Measurements from ENCODE around the gene C1orf146. TPM values are rescaled to one million over a fixed set of nuclear protein-coding genes. Genes with fewer than 3 reads are reported as not detected.
"Not testable (repeated sequence)": the region's sequence is repeated elsewhere in the genome, so short reads cannot be mapped to it uniquely, and the experiment has no call there.

Gene C1orf146
- total RNA-seq, 2 donors from 2014 or later: not detected

DNA sequence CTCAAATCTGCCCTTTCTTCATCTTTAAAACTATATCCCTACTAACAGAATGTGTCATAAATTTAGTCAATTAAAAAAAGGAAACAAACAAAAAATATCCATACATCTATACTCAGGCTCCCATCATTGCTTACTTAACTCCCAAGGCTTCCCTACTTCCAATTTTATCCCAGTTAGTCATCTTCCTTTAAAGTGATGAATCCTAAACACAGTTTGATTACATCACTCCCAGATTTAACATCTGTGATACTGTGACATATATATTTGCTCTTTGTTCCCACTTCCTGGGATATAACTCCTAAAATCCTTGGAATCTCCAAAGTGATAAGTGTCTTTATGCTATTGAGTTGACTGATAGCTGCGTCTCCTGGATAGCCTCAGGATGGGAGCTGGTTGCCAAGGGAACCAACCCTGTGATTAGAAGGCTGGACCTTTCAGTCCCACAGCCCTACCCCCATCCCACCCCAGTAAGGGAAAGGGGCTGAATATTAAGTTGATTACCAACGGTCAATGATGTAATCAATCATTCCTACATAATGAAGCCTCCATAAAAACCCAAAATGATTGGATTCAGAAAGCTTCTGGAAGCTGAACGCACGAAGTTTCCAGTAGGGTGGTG, 59.5 kb downstream of the C1orf146 start:
- H3K27me3 ChIP-seq (replicated peaks; ENCODE audit: insufficient read depth): no peaks in the 10 kb centered on the region
- no peaks in the 10 kb centered on the region for H3K9me3 ChIP-seq
- no peaks in the 10 kb centered on the region for H3K36me3 ChIP-seq
- no peaks in the 10 kb centered on the region for H3K4me1 ChIP-seq (replicated peaks)
- no peak for DNase-seq (ENCODE audit: low spot score)
- WGBS: 93% methylated on average over 4 of the region's 4 CpGs
- H3K27ac ChIP-seq: no peak overlapping the region
- no peak overlapping the region for H3K4me3 ChIP-seq
- TF ChIP-seq, protein P1, sequence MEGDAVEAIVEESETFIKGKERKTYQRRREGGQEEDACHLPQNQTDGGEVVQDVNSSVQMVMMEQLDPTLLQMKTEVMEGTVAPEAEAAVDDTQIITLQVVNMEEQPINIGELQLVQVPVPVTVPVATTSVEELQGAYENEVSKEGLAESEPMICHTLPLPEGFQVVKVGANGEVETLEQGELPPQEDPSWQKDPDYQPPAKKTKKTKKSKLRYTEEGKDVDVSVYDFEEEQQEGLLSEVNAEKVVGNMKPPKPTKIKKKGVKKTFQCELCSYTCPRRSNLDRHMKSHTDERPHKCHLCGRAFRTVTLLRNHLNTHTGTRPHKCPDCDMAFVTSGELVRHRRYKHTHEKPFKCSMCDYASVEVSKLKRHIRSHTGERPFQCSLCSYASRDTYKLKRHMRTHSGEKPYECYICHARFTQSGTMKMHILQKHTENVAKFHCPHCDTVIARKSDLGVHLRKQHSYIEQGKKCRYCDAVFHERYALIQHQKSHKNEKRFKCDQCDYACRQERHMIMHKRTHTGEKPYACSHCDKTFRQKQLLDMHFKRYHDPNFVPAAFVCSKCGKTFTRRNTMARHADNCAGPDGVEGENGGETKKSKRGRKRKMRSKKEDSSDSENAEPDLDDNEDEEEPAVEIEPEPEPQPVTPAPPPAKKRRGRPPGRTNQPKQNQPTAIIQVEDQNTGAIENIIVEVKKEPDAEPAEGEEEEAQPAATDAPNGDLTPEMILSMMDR (IDR thresholded peaks at IDR 0.05): no peak
- TF ChIP-seq POLR2AphosphoS5 (IDR thresholded peaks at IDR 0.05) (no peak), POLR2A (IDR thresholded peaks at IDR 0.05) (no peak)
- intact Hi-C loops (cut with DNase I): no loop called here

DNA sequence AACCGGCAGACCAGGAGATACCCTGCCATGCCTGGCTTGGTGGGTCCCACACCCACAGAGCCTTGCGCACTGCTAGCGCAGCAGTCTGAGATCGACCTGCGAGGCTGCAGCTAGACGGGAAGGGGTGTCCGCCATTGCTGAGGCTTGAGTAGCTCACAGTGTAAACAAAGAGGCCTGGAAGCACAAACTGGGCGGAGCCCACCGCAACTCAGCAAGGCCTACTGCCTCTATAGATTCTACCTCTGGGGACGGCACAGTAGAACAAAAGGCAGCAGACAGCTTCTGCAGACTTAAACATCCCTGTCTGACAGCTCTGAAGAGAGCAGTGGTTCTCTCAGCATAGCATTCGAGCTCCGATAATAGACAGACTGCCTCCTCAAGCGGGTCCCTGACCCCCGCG, 62.1 kb downstream of the C1orf146 start:
- H3K27ac ChIP-seq; H3K9me3 ChIP-seq; intact Hi-C loops (cut with DNase I); H3K36me3 ChIP-seq; DNase-seq (ENCODE audit: low spot score); H3K4me1 ChIP-seq (replicated peaks); H3K4me3 ChIP-seq; H3K27me3 ChIP-seq (replicated peaks; ENCODE audit: insufficient read depth): not testable (repeated sequence)
- WGBS: 91% methylated on average over 15 of the region's 15 CpGs

DNA sequence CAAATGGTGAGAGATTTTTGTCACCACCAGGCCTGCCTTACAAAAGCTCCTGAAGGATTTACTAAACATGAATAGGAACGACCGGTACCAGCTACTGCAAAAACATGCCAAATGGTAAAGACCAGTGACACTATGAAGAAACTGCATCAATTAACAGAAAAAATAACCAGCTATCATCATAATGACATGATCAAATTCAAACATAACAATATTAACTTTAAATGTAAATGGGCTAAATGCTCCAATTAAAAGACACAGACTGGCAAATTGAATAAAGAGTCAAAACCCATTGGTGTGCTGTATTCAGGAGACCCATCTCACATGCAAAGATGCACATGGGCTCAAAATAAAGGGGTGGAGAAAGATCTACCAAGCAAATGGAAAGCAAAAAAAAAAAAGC, 63.7 kb downstream of the C1orf146 start:
- H3K4me1 ChIP-seq (replicated peaks); DNase-seq (ENCODE audit: low spot score); H3K36me3 ChIP-seq; H3K27ac ChIP-seq; H3K27me3 ChIP-seq (replicated peaks; ENCODE audit: insufficient read depth); H3K4me3 ChIP-seq; H3K9me3 ChIP-seq; intact Hi-C loops (cut with DNase I): not testable (repeated sequence)
- 91% methylated on average over 2 of the region's 2 CpGs for WGBS

DNA sequence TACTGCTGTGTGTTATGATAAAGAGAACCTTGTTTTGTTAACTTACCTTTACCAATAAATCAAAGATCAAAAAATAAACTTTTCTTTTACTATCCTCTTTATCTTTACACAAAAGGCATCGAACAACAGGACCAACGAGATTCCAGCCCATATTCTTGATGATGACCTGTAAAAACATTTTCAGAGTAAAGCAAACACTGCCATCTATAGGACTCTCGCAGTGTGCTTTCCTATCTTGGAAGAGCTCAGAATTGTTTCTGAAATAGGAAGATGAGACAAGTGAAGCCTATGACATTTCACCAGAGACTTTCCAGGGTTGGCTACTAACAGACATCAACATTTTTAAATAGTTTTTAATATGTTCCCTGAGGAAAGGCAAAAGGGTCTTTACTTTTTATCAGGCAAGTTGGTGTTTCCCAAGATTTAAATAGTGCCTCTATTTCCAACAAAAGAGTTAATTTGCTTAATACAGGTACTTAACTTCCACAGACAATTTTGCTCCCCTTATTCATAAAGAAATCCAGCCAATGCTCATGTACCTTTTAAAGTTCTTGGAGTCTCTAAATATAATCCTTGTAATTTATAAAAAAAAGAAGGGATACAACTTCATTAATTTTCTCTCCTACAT, 73.8 kb downstream of the C1orf146 start:
- Histone ChIP-seq H3K27ac (no peak overlapping the region), H3K27me3 (replicated peaks; ENCODE audit: insufficient read depth) (no peaks in the 10 kb centered on the region), H3K4me1 (replicated peaks) (no peaks in the 10 kb centered on the region), H3K9me3 (no peaks in the 10 kb centered on the region), H3K4me3 (no peak overlapping the region), H3K36me3 (no peaks in the 10 kb centered on the region)
- TF ChIP-seq, protein P1 (IDR thresholded peaks at IDR 0.05): peak in 3 of 4 experiments; percentile 45 to 61 (median 61)
- TF ChIP-seq POLR2A (IDR thresholded peaks at IDR 0.05): no peak
- peak; percentile 31 for TF ChIP-seq POLR2AphosphoS5 (IDR thresholded peaks at IDR 0.05)
- intact Hi-C loops (cut with DNase I): loop anchor here (10.0 kb wide), 2 partner anchors 367 to 787 kb away; partner anchors contain the start of gene CDC7
- peak; percentile 22 for DNase-seq (ENCODE audit: low spot score)
- 12% methylated on average over 3 of the region's 3 CpGs for WGBS

Other genes starting within 250 kb of the C1orf146 start
- gene EPHX4, start 187.9 kb upstream of the C1orf146 start, total RNA-seq: 1 to 10 TPM in 1 of 2 donors, not detected in 1; 1.0 TPM
- gene SETSIP, start 142.5 kb upstream of the C1orf146 start, total RNA-seq: not detected
- gene BTBD8, start 137.6 kb upstream of the C1orf146 start, total RNA-seq: 10 to 100 TPM in 1 of 2 donors, 1 to 10 TPM in 1; 6.3 to 15.7 TPM
- 1 to 10 TPM; 4.7 to 9.5 TPM for gene GLMN, start 81.1 kb downstream of the C1orf146 start, total RNA-seq
- gene RPAP2, start 81.1 kb downstream of the C1orf146 start, total RNA-seq: 10 to 100 TPM in 1 of 2 donors, 1 to 10 TPM in 1; 6.5 to 11.0 TPM

Data from prostate gland (tissue), 2 donors.